K562 (cell line): ENCODE data around the gene SLC26A2. TPM values are rescaled to one million over a fixed set of nuclear protein-coding genes. Genes with fewer than 3 reads are reported as not detected.

ENCODE experiments used
- BHLHE40 ChIP-seq: IDR thresholded peaks from 2 replicates; pipeline ENCODE4 v1.6.1; 2011; ENCODE audit warnings: low read length, improper control_type of control experiment
- CBX1 ChIP-seq: sonication (generic); IDR thresholded peaks from 2 replicates; pipeline ENCODE4 v1.6.1; 2016; ENCODE audit warnings: antibody characterized with exemption, low read depth, mild to moderate bottlenecking
- CREB5 ChIP-seq: fragments of 250-450 bp; sonication (Bioruptor Pico); IDR thresholded peaks from 2 replicates; pipeline ENCODE4 v1.5.0; 2020; ENCODE audit warnings: mild to moderate bottlenecking
- ILK ChIP-seq: fragments of 450-650 bp; IDR thresholded peaks from 2 replicates; pipeline ENCODE4 v1.6.1; 2016; ENCODE audit warnings: missing genetic modification characterization, low read depth, mild to moderate bottlenecking, missing compliant biosample characterization, moderate library complexity, borderline replicate concordance
- KLF10 ChIP-seq: fragments of 250-450 bp; sonication (Bioruptor Pico); IDR thresholded peaks from 2 replicates; pipeline ENCODE4 v1.6.1; 2021; ENCODE audit warnings: matching md5 sums
- L3MBTL2 ChIP-seq: fragments of 450-650 bp; IDR thresholded peaks from 2 replicates; pipeline ENCODE4 v1.6.1; 2016; ENCODE audit warnings: mild to moderate bottlenecking, moderate library complexity
- MBD2 ChIP-seq: sonication (generic); IDR thresholded peaks from 2 replicates; pipeline ENCODE4 v1.6.1; 2016; ENCODE audit warnings: low read depth, borderline replicate concordance
- MNT ChIP-seq, 2 experiments: fragments of 450-650 bp; conservative IDR thresholded peaks; 2 replicates each; pipeline ENCODE4 v1.6.1; 2017; ENCODE audit warnings: mild to moderate bottlenecking in 2 of 2, moderate library complexity in 2 of 2
- NFE2 ChIP-seq: IDR thresholded peaks from 2 replicates; pipeline ENCODE4 v1.6.1; 2014; ENCODE audit warnings: antibody characterized with exemption, low read depth
- NR2C2 ChIP-seq, 2 experiments: fragments of 200-800 bp in 1 of 2; sonication (Bioruptor generic) in 1 of 2; sonication (generic) in 1 of 2; formaldehyde crosslinking in 1 of 2; IDR thresholded peaks; 2 replicates each; pipeline versions ENCODE4 v1.6.1 to v1.8.0; 2016 to 2022; ENCODE audit warnings: mild to moderate bottlenecking in 1 of 2, missing compliant biosample characterization in 1 of 2, missing genetic modification characterization in 1 of 2, missing genetic modification reagents in 1 of 2
- POLR2G ChIP-seq: fragments of 200-400 bp; formaldehyde crosslinking; IDR thresholded peaks from 2 replicates; pipeline ENCODE4 v1.6.1; 2017; ENCODE audit warnings: low read depth, mild to moderate bottlenecking, antibody characterized with exemption, low read length, moderate library complexity
- PURB ChIP-seq: sonication (generic); formaldehyde crosslinking; IDR thresholded peaks from 2 replicates; pipeline ENCODE4 v1.9.0; 2021; ENCODE audit warnings: low read depth, mild to moderate bottlenecking, missing genetic modification reagents
- RFX5 ChIP-seq: IDR thresholded peaks from 2 replicates; pipeline ENCODE4 v1.6.1; 2011; ENCODE audit warnings: low read depth, mild to moderate bottlenecking, improper control_type of control experiment, low read length
- RNF2 ChIP-seq: sonication (generic); IDR thresholded peaks from 2 replicates; pipeline ENCODE4 v1.6.1; 2016
- SMAD4 ChIP-seq: fragments of 250-450 bp; sonication (Bioruptor Pico); conservative IDR thresholded peaks from 2 replicates; pipeline ENCODE4 v1.8.0; 2021; ENCODE audit warnings: inconsistent platforms, mild to moderate bottlenecking, moderate library complexity
- TRIM28 ChIP-seq: fragments of 450-650 bp; IDR thresholded peaks from 2 replicates; pipeline ENCODE4 v1.6.1; 2017
- U2AF1 ChIP-seq: fragments of 200-400 bp; formaldehyde crosslinking; optimal IDR thresholded peaks from 2 replicates; pipeline ENCODE3; 2017; ENCODE audit warnings: mild to moderate bottlenecking, low read depth, low read length, moderate library complexity
- ZBTB49 ChIP-seq: sonication (generic); formaldehyde crosslinking; IDR thresholded peaks from 2 replicates; pipeline ENCODE4 v1.8.0; 2022; ENCODE audit warnings: missing genetic modification reagents, mild to moderate bottlenecking, borderline replicate concordance
- ZNF124 ChIP-seq: sonication (generic); formaldehyde crosslinking; IDR thresholded peaks from 2 replicates; pipeline ENCODE4 v1.8.1; 2022; ENCODE audit warnings: missing genetic modification reagents
- ZNF57 ChIP-seq: fragments of 450-650 bp; formaldehyde crosslinking; IDR thresholded peaks from 2 replicates; pipeline ENCODE4 v1.4.0; 2020; ENCODE audit warnings: mild to moderate bottlenecking, moderate library complexity
- ZSCAN29 ChIP-seq: fragments of 450-650 bp; IDR thresholded peaks from 2 replicates; pipeline ENCODE4 v1.6.1; 2017
- polyA plus RNA-seq, 8 experiments: library from polyadenylated mRNA; depleted of rRNA in 4 of 8; stranded (reverse) in 5 of 8; unstranded in 3 of 8; fragments of >200 nt; fragmentation: Nextera tagmentation in 2 of 8; fragmentation: Illumina TruSeq in 1 of 8; extraction: Ambion mirVana in 2 of 8; extraction: Trizol in 1 of 8; gene quantifications; 2 replicates each; pipeline versions ENCODE4 v1.2.1 to v1.2.3, GENCODE V29; 2011 to 2014; ENCODE audit warnings: inconsistent platforms in 1 of 8, missing spikeins in 1 of 8
- total RNA-seq, 7 experiments: library from RNA; depleted of rRNA in 6 of 7; stranded (reverse); fragments of >200 nt in 6 of 7; fragmentation: Illumina TruSeq in 2 of 7; extraction: Trizol in 2 of 7; gene quantifications; 2 replicates each; pipeline versions ENCODE4 v1.2.1 to v1.2.3, GENCODE V29; 2011 to 2021; ENCODE audit warnings: low replicate concordance in 1 of 7
- TF ChIP-seq, protein P1 (sequence below): sonication (generic); formaldehyde crosslinking; IDR thresholded peaks from 2 replicates; pipeline ENCODE4 v1.8.0; 2022; ENCODE audit warnings: mild to moderate bottlenecking, missing genetic modification reagents

Gene SLC26A2
- total and polyA plus RNA-seq, 9 of the 15 experiments (the other 6 are each of a cell fraction or from before 2014, with no cell fraction given): 1.1 to 6.3 (median 3.6) TPM

DNA sequence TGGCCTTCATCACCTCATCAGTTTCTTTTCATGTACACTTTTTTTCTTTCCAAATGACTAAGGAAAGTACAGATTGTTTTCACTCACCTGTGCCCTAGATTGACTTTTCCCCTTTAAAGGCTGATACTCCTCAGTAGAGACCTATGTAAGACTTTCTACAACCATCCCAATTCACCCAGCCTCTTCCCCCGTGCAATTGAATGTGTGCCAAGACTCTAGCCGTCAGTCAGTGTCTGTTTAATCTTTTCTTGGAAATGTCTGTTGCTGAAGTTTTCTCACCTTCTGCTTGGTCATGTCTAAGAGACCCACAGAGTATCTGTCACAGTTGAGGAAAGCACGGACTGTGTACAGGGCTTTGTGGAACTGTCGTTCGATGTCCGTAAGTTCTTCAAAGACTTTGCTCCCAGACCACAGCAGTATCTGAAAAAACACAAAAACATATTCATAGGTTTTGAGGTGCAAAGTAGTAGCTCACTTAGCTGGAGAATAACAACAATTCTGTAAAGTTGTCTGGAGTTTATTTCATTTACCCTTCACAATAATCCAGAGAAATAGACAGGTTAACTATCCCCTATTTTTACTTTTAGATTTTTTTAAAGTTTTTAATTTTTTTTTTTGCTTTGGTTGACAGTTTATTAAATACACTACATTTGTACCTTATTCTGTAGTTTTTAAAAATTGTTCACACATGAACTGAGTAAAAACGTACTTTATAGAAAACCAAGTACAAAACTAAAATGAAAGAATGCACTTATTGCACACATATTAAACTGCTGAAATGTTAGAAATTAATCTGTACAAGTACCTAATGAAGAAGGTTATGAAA lies 29.6 kb upstream of the SLC26A2 start (continued):
- TF ChIP-seq ZSCAN29: no peak
- TF ChIP-seq U2AF1: no peak
- no peak; the same call in 1 of the 2 replicates for TF ChIP-seq BHLHE40
- TF ChIP-seq ZNF57 (CRISPR knock-in tag): no peak
- TF ChIP-seq MBD2: no peak
- no peak for TF ChIP-seq NR2C2 (CRISPR knock-in tag; IDR thresholded peaks at IDR 0.05)
- 0 out of 2 replicates have a peak, but pooled peaks have one; percentile 35 for TF ChIP-seq NR2C2 (tag; IDR thresholded peaks at IDR 0.05)
- no peak for TF ChIP-seq CBX1
- no peak for TF ChIP-seq KLF10 (CRISPR knock-in tag)
- TF ChIP-seq TRIM28: no peak
- TF ChIP-seq CREB5 (CRISPR knock-in tag): no peak
- TF ChIP-seq NFE2: peak; percentile 71
- peak; percentile 73 for TF ChIP-seq L3MBTL2
- no peak for TF ChIP-seq POLR2G
- TF ChIP-seq PURB (CRISPR knock-in tag): no peak
- no peak for TF ChIP-seq ILK
- TF ChIP-seq ZNF124 (CRISPR knock-in tag): no peak
- no peak for TF ChIP-seq RNF2
- TF ChIP-seq RFX5: no peak
- TF ChIP-seq SMAD4: peak; percentile 45; the same call in 1 of the 2 replicates
- no peak for TF ChIP-seq ZBTB49
- TF ChIP-seq MNT (conservative IDR thresholded peaks at IDR 0.05): peak in 1 of 2 experiments; percentile 53; a peak in 2 of 4 replicates
- TF ChIP-seq, protein P1, sequence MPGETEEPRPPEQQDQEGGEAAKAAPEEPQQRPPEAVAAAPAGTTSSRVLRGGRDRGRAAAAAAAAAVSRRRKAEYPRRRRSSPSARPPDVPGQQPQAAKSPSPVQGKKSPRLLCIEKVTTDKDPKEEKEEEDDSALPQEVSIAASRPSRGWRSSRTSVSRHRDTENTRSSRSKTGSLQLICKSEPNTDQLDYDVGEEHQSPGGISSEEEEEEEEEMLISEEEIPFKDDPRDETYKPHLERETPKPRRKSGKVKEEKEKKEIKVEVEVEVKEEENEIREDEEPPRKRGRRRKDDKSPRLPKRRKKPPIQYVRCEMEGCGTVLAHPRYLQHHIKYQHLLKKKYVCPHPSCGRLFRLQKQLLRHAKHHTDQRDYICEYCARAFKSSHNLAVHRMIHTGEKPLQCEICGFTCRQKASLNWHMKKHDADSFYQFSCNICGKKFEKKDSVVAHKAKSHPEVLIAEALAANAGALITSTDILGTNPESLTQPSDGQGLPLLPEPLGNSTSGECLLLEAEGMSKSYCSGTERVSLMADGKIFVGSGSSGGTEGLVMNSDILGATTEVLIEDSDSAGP (CRISPR knock-in tag): no peak
